ENCODE results near the gene TTI1.

DNA sequence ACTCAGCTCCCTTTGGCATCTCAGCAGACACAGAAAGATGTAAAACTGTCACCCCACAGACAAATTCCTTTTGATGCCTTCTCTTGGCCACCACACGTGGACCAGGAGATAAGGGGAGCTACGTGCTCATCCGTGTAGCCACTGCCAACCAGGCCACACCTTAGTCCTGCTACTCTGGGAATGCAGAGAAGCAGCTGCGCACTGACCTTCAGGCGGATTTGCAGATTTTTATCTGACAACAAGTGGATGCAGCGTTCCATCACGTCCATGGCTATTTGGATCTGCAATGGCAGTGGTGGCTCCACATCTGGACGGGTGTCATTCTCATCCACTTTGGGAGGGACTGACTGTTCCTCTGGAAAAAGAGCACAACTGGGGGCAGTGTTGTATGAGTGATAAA is 30.8 kb downstream of the TTI1 start:
- TF ChIP-seq, protein P1, sequence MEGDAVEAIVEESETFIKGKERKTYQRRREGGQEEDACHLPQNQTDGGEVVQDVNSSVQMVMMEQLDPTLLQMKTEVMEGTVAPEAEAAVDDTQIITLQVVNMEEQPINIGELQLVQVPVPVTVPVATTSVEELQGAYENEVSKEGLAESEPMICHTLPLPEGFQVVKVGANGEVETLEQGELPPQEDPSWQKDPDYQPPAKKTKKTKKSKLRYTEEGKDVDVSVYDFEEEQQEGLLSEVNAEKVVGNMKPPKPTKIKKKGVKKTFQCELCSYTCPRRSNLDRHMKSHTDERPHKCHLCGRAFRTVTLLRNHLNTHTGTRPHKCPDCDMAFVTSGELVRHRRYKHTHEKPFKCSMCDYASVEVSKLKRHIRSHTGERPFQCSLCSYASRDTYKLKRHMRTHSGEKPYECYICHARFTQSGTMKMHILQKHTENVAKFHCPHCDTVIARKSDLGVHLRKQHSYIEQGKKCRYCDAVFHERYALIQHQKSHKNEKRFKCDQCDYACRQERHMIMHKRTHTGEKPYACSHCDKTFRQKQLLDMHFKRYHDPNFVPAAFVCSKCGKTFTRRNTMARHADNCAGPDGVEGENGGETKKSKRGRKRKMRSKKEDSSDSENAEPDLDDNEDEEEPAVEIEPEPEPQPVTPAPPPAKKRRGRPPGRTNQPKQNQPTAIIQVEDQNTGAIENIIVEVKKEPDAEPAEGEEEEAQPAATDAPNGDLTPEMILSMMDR (IDR thresholded peaks at IDR 0.05) = no peak
- no peak for TF ChIP-seq EZH2 (IDR thresholded peaks at IDR 0.05)
- TF ChIP-seq EZH2phosphoT487 (IDR thresholded peaks at IDR 0.05) = no peak

Data from neural progenitor cell (in vitro differentiated cells).